ENCODE results near the gene AASDHPPT. TPM values are rescaled to one million over a fixed set of nuclear protein-coding genes. Genes with fewer than 3 reads are reported as not detected.

Gene AASDHPPT, protein sequence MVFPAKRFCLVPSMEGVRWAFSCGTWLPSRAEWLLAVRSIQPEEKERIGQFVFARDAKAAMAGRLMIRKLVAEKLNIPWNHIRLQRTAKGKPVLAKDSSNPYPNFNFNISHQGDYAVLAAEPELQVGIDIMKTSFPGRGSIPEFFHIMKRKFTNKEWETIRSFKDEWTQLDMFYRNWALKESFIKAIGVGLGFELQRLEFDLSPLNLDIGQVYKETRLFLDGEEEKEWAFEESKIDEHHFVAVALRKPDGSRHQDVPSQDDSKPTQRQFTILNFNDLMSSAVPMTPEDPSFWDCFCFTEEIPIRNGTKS
- 39.8 TPM for total RNA-seq
- polyA plus RNA-seq = 28.4 TPM
- long read RNA-seq, donor 1, transcript AASDHPPT-201 (6 exons, 2,955 nt) = major isoform, 5 of 6 reads
- long read RNA-seq, donor 1, partial matches to known transcripts = 0 of 6 reads
- long read RNA-seq, donor 1, other reads (novel, unspliced or antisense) = 0 of 6 reads
- long read RNA-seq, donor 2 = 0 reads
- long read RNA-seq, donor 3, transcript AASDHPPT-201 (6 exons, 2,955 nt) = major isoform, 42 of 42 reads
- long read RNA-seq, donor 3, partial matches to known transcripts = 0 of 42 reads
- long read RNA-seq, donor 3, other reads (novel, unspliced or antisense) = 0 of 42 reads
- long read RNA-seq, donor 4, full-length matches to known transcripts = 16 of 16 reads
- long read RNA-seq, donor 4, partial matches to known transcripts = 0 of 16 reads
- long read RNA-seq, donor 4, other reads (novel, unspliced or antisense) = 0 of 16 reads
- long read RNA-seq, donor 5, transcript AASDHPPT-201 (6 exons, 2,955 nt) = major isoform, 44 of 49 reads
- long read RNA-seq, donor 5, partial matches to known transcripts = 5 of 49 reads
- long read RNA-seq, donor 5, other reads (novel, unspliced or antisense) = 0 of 49 reads
- long read RNA-seq, donor 6, transcript AASDHPPT-201 (6 exons, 2,955 nt) = major isoform, 17 of 17 reads
- long read RNA-seq, donor 6, partial matches to known transcripts = 0 of 17 reads
- long read RNA-seq, donor 6, other reads (novel, unspliced or antisense) = 0 of 17 reads
- long read RNA-seq, donor 7, transcript AASDHPPT-201 (6 exons, 2,955 nt) = major isoform, 34 of 34 reads
- long read RNA-seq, donor 7, partial matches to known transcripts = 0 of 34 reads
- long read RNA-seq, donor 7, other reads (novel, unspliced or antisense) = 0 of 34 reads
- long read RNA-seq, donor 8, transcript AASDHPPT-201 (6 exons, 2,955 nt) = major isoform, 9 of 9 reads
- long read RNA-seq, donor 8, partial matches to known transcripts = 0 of 9 reads
- long read RNA-seq, donor 8, other reads (novel, unspliced or antisense) = 0 of 9 reads
- long read RNA-seq, donor 9, transcript AASDHPPT-201 (6 exons, 2,955 nt) = major isoform, 14 of 16 reads
- long read RNA-seq, donor 9, partial matches to known transcripts = 0 of 16 reads
- long read RNA-seq, donor 9, other reads (novel, unspliced or antisense) = 0 of 16 reads
- long read RNA-seq, donor 10, full-length matches to known transcripts = 27 of 27 reads
- long read RNA-seq, donor 10, partial matches to known transcripts = 0 of 27 reads
- long read RNA-seq, donor 10, other reads (novel, unspliced or antisense) = 0 of 27 reads

- H3K27me3 ChIP-seq (ENCODE audit: control insufficient read depth in 2 of 2, insufficient read depth in 1 of 2, low read length in 1 of 2) = no peaks in the 10 kb centered on the region
- DNase-seq (ENCODE audit: low read depth in 6 of 9, low spot score in 9 of 9) = peak in 4 of 9 donors; percentile 9 to 46 (median 30)
- peak within 1 kb of the TSS; percentile 94 to 95 for H3K27ac ChIP-seq (ENCODE audit: low read depth in 1 of 2, low read length in 1 of 2)
- H3K4me1 ChIP-seq (ENCODE audit: control insufficient read depth in 2 of 2, insufficient read depth in 2 of 2, low read length in 2 of 2) = peaks cover 5% of the 10 kb centered on the region in 2 donors
- H3K4me3 ChIP-seq (ENCODE audit: low read length in 2 of 2) = peak within 1 kb of the TSS; percentile 85 to 86
- under 1% methylated on average over 55 of the region's 55 CpGs for whole genome bisulfite sequencing
- no peaks in the 10 kb centered on the region for H3K9me3 ChIP-seq (ENCODE audit: control insufficient read depth in 2 of 2, insufficient read depth in 1 of 2, low read length in 1 of 2)
- H3K36me3 ChIP-seq (ENCODE audit: control insufficient read depth in 2 of 2, insufficient read depth in 2 of 2, low read length in 1 of 2) = peaks cover 0 to 23% of the 10 kb centered on the region in 2 donors
These were observed at the start of gene AASDHPPT for GRCh38 chr11:106077609-106078455. Gene AASDHPPT (plus strand): TSS chr11:106077662. CDS start chr11:106077711, 49 bp downstream.

DNA sequence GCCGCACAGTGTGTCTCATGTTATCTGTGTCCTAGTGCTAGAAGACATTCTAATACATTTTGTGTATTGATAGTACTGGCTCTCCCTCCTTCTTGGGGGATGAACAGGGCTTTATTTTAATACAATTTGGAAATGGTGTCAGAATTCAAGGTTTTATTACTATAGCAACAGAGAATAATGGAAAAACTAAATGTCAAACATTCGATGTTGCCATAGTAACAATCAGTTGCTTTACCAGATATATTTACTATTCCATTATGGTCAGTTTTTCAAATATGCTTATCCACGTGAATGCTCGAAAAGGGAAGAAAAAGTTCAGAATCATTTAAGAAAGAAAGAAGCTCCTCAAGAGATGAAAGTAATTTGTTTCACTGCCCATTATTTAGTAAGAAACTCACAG lies 46.9 kb upstream of the AASDHPPT start:
- Histone ChIP-seq H3K27me3 (ENCODE audit: control insufficient read depth in 2 of 2, insufficient read depth in 1 of 2, low read length in 1 of 2) (no peaks in the 10 kb centered on the region), H3K4me3 (ENCODE audit: low read length in 2 of 2) (no peak overlapping the region), H3K4me1 (ENCODE audit: control insufficient read depth in 2 of 2, insufficient read depth in 2 of 2, low read length in 2 of 2) (no peaks in the 10 kb centered on the region), H3K36me3 (ENCODE audit: control insufficient read depth in 2 of 2, insufficient read depth in 2 of 2, low read length in 1 of 2) (no peaks in the 10 kb centered on the region), H3K9me3 (ENCODE audit: control insufficient read depth in 2 of 2, insufficient read depth in 1 of 2, low read length in 1 of 2) (no peaks in the 10 kb centered on the region), H3K27ac (ENCODE audit: low read depth in 1 of 2, low read length in 1 of 2) (no peak overlapping the region)
- 84% methylated on average over 4 of the region's 4 CpGs for WGBS
- DNase-seq (ENCODE audit: low read depth in 6 of 9, low spot score in 9 of 9) = no peak

DNA sequence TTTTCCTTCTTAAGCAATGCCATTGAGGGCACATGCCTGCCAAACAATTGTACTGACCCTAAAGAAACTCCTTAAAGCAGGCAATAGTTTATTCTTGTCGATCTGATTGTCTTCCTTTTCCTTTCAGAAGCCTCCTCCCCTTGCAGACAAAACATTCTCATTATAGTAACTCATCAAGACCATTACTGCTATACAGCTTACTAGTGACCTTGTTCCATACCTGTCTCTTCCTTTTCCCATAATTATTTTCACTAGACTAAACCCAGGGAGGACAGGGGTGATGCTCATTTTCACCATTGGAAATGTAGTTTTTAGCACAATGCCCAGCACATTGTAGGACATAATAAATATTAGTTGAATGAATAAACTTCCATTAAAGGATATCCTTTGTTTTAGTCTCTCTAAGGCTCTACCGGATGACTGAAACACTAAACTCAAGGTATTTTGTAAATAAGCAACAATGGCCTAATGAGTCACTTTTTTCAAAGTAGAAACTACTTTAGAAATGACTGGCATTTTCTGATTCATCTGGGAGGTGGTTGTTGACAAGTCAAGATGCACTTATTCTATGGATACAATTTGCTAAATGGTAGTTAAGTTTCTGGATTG lies 46.2 kb upstream of the AASDHPPT start:
- no peak for DNase-seq (ENCODE audit: low read depth in 6 of 9, low spot score in 9 of 9)
- H3K27ac ChIP-seq (ENCODE audit: low read depth in 1 of 2, low read length in 1 of 2) = no peak overlapping the region
- no peaks in the 10 kb centered on the region for H3K9me3 ChIP-seq (ENCODE audit: control insufficient read depth in 2 of 2, insufficient read depth in 1 of 2, low read length in 1 of 2)
- no peaks in the 10 kb centered on the region for H3K4me1 ChIP-seq (ENCODE audit: control insufficient read depth in 2 of 2, insufficient read depth in 2 of 2, low read length in 2 of 2)
- no peaks in the 10 kb centered on the region for H3K27me3 ChIP-seq (ENCODE audit: control insufficient read depth in 2 of 2, insufficient read depth in 1 of 2, low read length in 1 of 2)
- H3K4me3 ChIP-seq (ENCODE audit: low read length in 2 of 2) = no peak overlapping the region
- H3K36me3 ChIP-seq (ENCODE audit: control insufficient read depth in 2 of 2, insufficient read depth in 2 of 2, low read length in 1 of 2) = no peaks in the 10 kb centered on the region
- 53% methylated on average over 2 of the region's 2 CpGs for WGBS

- H3K4me3 ChIP-seq (ENCODE audit: low read length in 2 of 2) = no peak overlapping the region
- no peak for DNase-seq (ENCODE audit: low read depth in 6 of 9, low spot score in 9 of 9)
- H3K27ac ChIP-seq (ENCODE audit: low read depth in 1 of 2, low read length in 1 of 2) = no peak overlapping the region
- no peaks in the 10 kb centered on the region for H3K4me1 ChIP-seq (ENCODE audit: control insufficient read depth in 2 of 2, insufficient read depth in 2 of 2, low read length in 2 of 2)
- 77% methylated on average over 3 of the region's 3 CpGs for WGBS
- H3K36me3 ChIP-seq (ENCODE audit: control insufficient read depth in 2 of 2, insufficient read depth in 2 of 2, low read length in 1 of 2) = no peaks in the 10 kb centered on the region
- no peaks in the 10 kb centered on the region for H3K27me3 ChIP-seq (ENCODE audit: control insufficient read depth in 2 of 2, insufficient read depth in 1 of 2, low read length in 1 of 2)
- H3K9me3 ChIP-seq (ENCODE audit: control insufficient read depth in 2 of 2, insufficient read depth in 1 of 2, low read length in 1 of 2) = no peaks in the 10 kb centered on the region
These were observed 45.5 kb upstream of the AASDHPPT start for GRCh38 chr11:106031936-106032335.

GRCh38 chr11:106032861-106033260 lies 44.6 kb upstream of the AASDHPPT start:
- 91% methylated on average over 2 of the region's 2 CpGs for WGBS
- no peaks in the 10 kb centered on the region for H3K9me3 ChIP-seq (ENCODE audit: control insufficient read depth in 2 of 2, insufficient read depth in 1 of 2, low read length in 1 of 2)
- H3K4me1 ChIP-seq (ENCODE audit: control insufficient read depth in 2 of 2, insufficient read depth in 2 of 2, low read length in 2 of 2) = no peaks in the 10 kb centered on the region
- no peak overlapping the region for H3K27ac ChIP-seq (ENCODE audit: low read depth in 1 of 2, low read length in 1 of 2)
- H3K36me3 ChIP-seq (ENCODE audit: control insufficient read depth in 2 of 2, insufficient read depth in 2 of 2, low read length in 1 of 2) = no peaks in the 10 kb centered on the region
- H3K27me3 ChIP-seq (ENCODE audit: control insufficient read depth in 2 of 2, insufficient read depth in 1 of 2, low read length in 1 of 2) = no peaks in the 10 kb centered on the region
- no peak for DNase-seq (ENCODE audit: low read depth in 6 of 9, low spot score in 9 of 9)
- no peak overlapping the region for H3K4me3 ChIP-seq (ENCODE audit: low read length in 2 of 2)

DNA sequence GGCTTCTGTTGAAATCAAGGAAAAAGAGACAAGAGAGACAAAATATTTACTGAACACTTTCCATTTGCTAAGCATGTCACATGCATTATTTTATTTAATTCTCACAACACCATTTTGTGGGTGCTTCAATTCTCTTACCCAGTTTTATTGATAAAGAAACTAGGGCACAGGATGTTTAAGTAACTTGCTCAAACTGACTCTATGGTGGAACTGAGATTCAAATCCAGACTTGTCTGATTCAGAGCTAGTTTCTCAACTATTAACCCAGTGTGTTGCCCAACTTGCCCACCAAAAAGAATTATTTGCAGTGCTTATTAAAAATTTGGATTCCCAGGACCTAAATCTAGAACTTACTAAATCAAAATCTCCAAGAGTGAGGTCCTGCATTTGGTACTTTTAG lies 33.9 kb upstream of the AASDHPPT start:
- Histone ChIP-seq H3K27ac (ENCODE audit: low read depth in 1 of 2, low read length in 1 of 2) (no peak overlapping the region), H3K4me1 (ENCODE audit: control insufficient read depth in 2 of 2, insufficient read depth in 2 of 2, low read length in 2 of 2) (no peaks in the 10 kb centered on the region), H3K36me3 (ENCODE audit: control insufficient read depth in 2 of 2, insufficient read depth in 2 of 2, low read length in 1 of 2) (no peaks in the 10 kb centered on the region), H3K27me3 (ENCODE audit: control insufficient read depth in 2 of 2, insufficient read depth in 1 of 2, low read length in 1 of 2) (no peaks in the 10 kb centered on the region), H3K4me3 (ENCODE audit: low read length in 2 of 2) (no peak overlapping the region), H3K9me3 (ENCODE audit: control insufficient read depth in 2 of 2, insufficient read depth in 1 of 2, low read length in 1 of 2) (no peaks in the 10 kb centered on the region)
- DNase-seq (ENCODE audit: low read depth in 6 of 9, low spot score in 9 of 9) = no peak

DNA sequence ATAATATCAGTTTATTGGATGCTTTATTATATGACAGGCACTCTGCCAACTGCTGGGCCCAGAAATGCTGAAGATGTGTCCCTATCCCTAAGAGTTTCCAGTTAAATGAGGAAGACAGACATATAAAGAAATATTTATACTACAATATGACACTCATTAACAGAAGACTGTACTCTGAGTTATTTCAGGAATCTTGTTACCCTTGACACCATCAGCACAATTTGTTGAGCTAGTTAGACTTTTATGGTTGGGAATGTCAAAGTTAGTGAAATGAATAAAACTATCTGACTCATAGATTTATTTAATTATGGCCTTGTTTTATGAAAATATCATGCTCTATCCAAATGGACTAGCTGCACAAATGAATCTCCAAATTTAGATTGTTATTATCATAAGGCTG lies 29.8 kb upstream of the AASDHPPT start:
- H3K4me3 ChIP-seq (ENCODE audit: low read length in 2 of 2) = no peak overlapping the region
- H3K4me1 ChIP-seq (ENCODE audit: control insufficient read depth in 2 of 2, insufficient read depth in 2 of 2, low read length in 2 of 2) = no peaks in the 10 kb centered on the region
- H3K27me3 ChIP-seq (ENCODE audit: control insufficient read depth in 2 of 2, insufficient read depth in 1 of 2, low read length in 1 of 2) = no peaks in the 10 kb centered on the region
- DNase-seq (ENCODE audit: low read depth in 6 of 9, low spot score in 9 of 9) = no peak
- H3K36me3 ChIP-seq (ENCODE audit: control insufficient read depth in 2 of 2, insufficient read depth in 2 of 2, low read length in 1 of 2) = no peaks in the 10 kb centered on the region
- H3K27ac ChIP-seq (ENCODE audit: low read depth in 1 of 2, low read length in 1 of 2) = no peak overlapping the region
- no peaks in the 10 kb centered on the region for H3K9me3 ChIP-seq (ENCODE audit: control insufficient read depth in 2 of 2, insufficient read depth in 1 of 2, low read length in 1 of 2)

All from thymus (tissue), 14 donors.